ENCODE results near the gene HIPK2. TPM values are rescaled to one million over a fixed set of nuclear protein-coding genes. Genes with fewer than 3 reads are reported as not detected.

Gene HIPK2
- total and polyA plus RNA-seq, 10 of the 15 experiments (the other 5 are each of a cell fraction or from before 2014, with no cell fraction given): 1.7 to 39.0 (median 9.4) TPM

DNA sequence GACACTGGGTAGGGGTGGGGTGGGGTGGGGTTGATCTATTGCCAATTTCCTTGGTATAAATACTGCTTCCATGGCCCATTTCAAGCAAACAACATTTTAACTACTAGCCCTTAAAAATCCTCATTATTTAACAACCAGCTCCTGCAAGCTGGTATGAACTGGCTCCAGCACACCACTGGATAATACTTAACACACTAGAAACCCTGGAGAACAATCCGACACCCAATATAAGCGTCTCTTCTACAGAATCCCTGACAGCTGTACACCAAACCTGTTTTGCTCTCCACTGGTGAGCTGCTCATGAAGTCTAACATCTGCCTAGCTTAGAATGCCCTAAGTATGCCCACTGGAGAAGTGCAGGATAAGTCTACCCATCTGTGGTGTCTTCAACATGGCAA lies 116.8 kb downstream of the HIPK2 start:
- ChIA-PET POLR2A (no interaction called here), CTCF (interaction anchor here (1.3 to 3.2 kb wide), 3 partner anchors 15 to 59 kb away, joined by 3 to 21 read pairs (median 5); no protein-coding TSS in a partner anchor), SMC1A (ENCODE audit: uncharacterized antibody, unreplicated experiment) (interaction anchor here (1.6 to 3.8 kb wide), 4 partner anchors 10 to 16 kb away, joined by 4 to 30 read pairs (median 6); no protein-coding TSS in a partner anchor), RAD21 (ENCODE audit: unreplicated experiment) (no interaction called here)
- Histone ChIP-seq H3K27me3 (replicated peaks in 1 of 2; ENCODE audit: control insufficient read depth in 2 of 2, insufficient read depth in 2 of 2, low read length in 1 of 2) (no peaks in the 10 kb centered on the region), H3K36me3 (ENCODE audit: control insufficient read depth in 2 of 2, insufficient read depth in 2 of 2, low read length in 1 of 2) (peaks cover 0 to 2% of the 10 kb centered on the region in 2 experiments; a peak in 1 of 4 replicates), H3K4me2 (ENCODE audit: control insufficient read depth, insufficient read depth) (no peak overlapping the region), H3K9ac (ENCODE audit: control insufficient read depth, insufficient read depth, low read length) (no peak overlapping the region), H3K4me1 (ENCODE audit: control insufficient read depth, insufficient read depth, low read length) (no peaks in the 10 kb centered on the region), H3K9me3 (replicated peaks; ENCODE audit: control insufficient read depth, insufficient read depth, low read length) (no peaks in the 10 kb centered on the region), H3K4me3 (no peak overlapping the region), H2AFZ (ENCODE audit: control insufficient read depth, low read depth, low read length) (no peak overlapping the region), H3K27ac (ENCODE audit: control insufficient read depth, insufficient read depth) (no peak overlapping the region), H4K20me1 (ENCODE audit: control insufficient read depth, insufficient read depth) (no peaks in the 10 kb centered on the region), H3K79me2 (ENCODE audit: control insufficient read depth, insufficient read depth, low read length) (no peaks in the 10 kb centered on the region)
- DNase-seq (ENCODE audit: low read depth, low spot score) (no peak), ATAC-seq (no peak), FAIRE-seq (no peak)
- no TSS peak for BruUV-seq (replicated peaks)
- WGBS (ENCODE audit: insufficient coverage, insufficient replicate concordance, low lambda C conversion rate, missing lambda C conversion rate): 100% methylated on average over 2 of the region's 2 CpGs
- intact Hi-C loops (cut with micrococcal nuclease; ENCODE audit: unreplicated experiment) (no loop called here), in situ Hi-C loops (cut with MboI) (no loop called here)
- TF ChIP-seq, protein P1, sequence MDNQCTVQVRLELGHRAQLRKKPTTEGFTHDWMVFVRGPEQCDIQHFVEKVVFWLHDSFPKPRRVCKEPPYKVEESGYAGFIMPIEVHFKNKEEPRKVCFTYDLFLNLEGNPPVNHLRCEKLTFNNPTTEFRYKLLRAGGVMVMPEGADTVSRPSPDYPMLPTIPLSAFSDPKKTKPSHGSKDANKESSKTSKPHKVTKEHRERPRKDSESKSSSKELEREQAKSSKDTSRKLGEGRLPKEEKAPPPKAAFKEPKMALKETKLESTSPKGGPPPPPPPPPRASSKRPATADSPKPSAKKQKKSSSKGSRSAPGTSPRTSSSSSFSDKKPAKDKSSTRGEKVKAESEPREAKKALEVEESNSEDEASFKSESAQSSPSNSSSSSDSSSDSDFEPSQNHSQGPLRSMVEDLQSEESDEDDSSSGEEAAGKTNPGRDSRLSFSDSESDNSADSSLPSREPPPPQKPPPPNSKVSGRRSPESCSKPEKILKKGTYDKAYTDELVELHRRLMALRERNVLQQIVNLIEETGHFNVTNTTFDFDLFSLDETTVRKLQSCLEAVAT (IDR thresholded peaks at IDR 0.05): no peak
- TF ChIP-seq, protein P2, sequence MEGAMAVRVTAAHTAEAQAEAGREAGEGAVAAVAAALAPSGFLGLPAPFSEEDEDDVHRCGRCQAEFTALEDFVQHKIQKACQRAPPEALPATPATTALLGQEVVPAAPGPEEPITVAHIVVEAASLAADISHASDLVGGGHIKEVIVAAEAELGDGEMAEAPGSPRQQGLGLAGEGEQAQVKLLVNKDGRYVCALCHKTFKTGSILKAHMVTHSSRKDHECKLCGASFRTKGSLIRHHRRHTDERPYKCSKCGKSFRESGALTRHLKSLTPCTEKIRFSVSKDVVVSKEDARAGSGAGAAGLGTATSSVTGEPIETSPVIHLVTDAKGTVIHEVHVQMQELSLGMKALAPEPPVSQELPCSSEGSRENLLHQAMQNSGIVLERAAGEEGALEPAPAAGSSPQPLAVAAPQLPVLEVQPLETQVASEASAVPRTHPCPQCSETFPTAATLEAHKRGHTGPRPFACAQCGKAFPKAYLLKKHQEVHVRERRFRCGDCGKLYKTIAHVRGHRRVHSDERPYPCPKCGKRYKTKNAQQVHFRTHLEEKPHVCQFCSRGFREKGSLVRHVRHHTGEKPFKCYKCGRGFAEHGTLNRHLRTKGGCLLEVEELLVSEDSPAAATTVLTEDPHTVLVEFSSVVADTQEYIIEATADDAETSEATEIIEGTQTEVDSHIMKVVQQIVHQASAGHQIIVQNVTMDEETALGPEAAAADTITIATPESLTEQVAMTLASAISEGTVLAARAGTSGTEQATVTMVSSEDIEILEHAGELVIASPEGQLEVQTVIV (IDR thresholded peaks at IDR 0.05; ENCODE audit: borderline replicate concordance, partially characterized antibody): no peak
- TF ChIP-seq, protein P3, sequence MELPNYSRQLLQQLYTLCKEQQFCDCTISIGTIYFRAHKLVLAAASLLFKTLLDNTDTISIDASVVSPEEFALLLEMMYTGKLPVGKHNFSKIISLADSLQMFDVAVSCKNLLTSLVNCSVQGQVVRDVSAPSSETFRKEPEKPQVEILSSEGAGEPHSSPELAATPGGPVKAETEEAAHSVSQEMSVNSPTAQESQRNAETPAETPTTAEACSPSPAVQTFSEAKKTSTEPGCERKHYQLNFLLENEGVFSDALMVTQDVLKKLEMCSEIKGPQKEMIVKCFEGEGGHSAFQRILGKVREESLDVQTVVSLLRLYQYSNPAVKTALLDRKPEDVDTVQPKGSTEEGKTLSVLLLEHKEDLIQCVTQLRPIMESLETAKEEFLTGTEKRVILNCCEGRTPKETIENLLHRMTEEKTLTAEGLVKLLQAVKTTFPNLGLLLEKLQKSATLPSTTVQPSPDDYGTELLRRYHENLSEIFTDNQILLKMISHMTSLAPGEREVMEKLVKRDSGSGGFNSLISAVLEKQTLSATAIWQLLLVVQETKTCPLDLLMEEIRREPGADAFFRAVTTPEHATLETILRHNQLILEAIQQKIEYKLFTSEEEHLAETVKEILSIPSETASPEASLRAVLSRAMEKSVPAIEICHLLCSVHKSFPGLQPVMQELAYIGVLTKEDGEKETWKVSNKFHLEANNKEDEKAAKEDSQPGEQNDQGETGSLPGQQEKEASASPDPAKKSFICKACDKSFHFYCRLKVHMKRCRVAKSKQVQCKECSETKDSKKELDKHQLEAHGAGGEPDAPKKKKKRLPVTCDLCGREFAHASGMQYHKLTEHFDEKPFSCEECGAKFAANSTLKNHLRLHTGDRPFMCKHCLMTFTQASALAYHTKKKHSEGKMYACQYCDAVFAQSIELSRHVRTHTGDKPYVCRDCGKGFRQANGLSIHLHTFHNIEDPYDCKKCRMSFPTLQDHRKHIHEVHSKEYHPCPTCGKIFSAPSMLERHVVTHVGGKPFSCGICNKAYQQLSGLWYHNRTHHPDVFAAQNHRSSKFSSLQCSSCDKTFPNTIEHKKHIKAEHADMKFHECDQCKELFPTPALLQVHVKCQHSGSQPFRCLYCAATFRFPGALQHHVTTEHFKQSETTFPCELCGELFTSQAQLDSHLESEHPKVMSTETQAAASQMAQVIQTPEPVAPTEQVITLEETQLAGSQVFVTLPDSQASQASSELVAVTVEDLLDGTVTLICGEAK (IDR thresholded peaks at IDR 0.05; ENCODE audit: borderline replicate concordance): no peak
- TF ChIP-seq CREM (IDR thresholded peaks at IDR 0.05; ENCODE audit: low read depth): no peak
- TF ChIP-seq NBN (IDR thresholded peaks at IDR 0.05): no peak
- no peak for TF ChIP-seq ZNF384 (IDR thresholded peaks at IDR 0.05; ENCODE audit: borderline replicate concordance, low read depth, low read length)
- TF ChIP-seq RUNX3 (IDR thresholded peaks at IDR 0.05; ENCODE audit: low read length): no peak
- TF ChIP-seq, protein P4, sequence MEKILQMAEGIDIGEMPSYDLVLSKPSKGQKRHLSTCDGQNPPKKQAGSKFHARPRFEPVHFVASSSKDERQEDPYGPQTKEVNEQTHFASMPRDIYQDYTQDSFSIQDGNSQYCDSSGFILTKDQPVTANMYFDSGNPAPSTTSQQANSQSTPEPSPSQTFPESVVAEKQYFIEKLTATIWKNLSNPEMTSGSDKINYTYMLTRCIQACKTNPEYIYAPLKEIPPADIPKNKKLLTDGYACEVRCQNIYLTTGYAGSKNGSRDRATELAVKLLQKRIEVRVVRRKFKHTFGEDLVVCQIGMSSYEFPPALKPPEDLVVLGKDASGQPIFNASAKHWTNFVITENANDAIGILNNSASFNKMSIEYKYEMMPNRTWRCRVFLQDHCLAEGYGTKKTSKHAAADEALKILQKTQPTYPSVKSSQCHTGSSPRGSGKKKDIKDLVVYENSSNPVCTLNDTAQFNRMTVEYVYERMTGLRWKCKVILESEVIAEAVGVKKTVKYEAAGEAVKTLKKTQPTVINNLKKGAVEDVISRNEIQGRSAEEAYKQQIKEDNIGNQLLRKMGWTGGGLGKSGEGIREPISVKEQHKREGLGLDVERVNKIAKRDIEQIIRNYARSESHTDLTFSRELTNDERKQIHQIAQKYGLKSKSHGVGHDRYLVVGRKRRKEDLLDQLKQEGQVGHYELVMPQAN (conservative IDR thresholded peaks at IDR 0.05): no peak
- TF ChIP-seq BRCA1 (IDR thresholded peaks at IDR 0.05; ENCODE audit: low read depth, low read length): no peak
- TF ChIP-seq SMARCA5 (IDR thresholded peaks at IDR 0.05): no peak
- TF ChIP-seq, protein P5, sequence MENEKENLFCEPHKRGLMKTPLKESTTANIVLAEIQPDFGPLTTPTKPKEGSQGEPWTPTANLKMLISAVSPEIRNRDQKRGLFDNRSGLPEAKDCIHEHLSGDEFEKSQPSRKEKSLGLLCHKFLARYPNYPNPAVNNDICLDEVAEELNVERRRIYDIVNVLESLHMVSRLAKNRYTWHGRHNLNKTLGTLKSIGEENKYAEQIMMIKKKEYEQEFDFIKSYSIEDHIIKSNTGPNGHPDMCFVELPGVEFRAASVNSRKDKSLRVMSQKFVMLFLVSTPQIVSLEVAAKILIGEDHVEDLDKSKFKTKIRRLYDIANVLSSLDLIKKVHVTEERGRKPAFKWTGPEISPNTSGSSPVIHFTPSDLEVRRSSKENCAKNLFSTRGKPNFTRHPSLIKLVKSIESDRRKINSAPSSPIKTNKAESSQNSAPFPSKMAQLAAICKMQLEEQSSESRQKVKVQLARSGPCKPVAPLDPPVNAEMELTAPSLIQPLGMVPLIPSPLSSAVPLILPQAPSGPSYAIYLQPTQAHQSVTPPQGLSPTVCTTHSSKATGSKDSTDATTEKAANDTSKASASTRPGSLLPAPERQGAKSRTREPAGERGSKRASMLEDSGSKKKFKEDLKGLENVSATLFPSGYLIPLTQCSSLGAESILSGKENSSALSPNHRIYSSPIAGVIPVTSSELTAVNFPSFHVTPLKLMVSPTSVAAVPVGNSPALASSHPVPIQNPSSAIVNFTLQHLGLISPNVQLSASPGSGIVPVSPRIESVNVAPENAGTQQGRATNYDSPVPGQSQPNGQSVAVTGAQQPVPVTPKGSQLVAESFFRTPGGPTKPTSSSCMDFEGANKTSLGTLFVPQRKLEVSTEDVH (IDR thresholded peaks at IDR 0.05; ENCODE audit: low read depth, partially characterized antibody): no peak

Data from GM12878 (cell line).